Neural cell (in vitro differentiated cells): ENCODE measurements around the gene ANKRD13B. TPM values are rescaled to one million over a fixed set of nuclear protein-coding genes. Genes with fewer than 3 reads are reported as not detected.
A peak's percentile ranks its signal among the peaks of the same experiment; 100 is the strongest.

Experiments
- H2AFZ ChIP-seq: fragments of 200-600, 300-800 bp; sonication (generic), shearing (Covaris generic); 2 replicates; pipeline ENCODE4 v1.6.0; 2014; ENCODE audit warnings: low read depth, mild to moderate bottlenecking, antibody characterized with exemption, low read length, moderate library complexity
- H3F3A ChIP-seq: fragments of 200-600 bp; shearing (Covaris generic); 2 replicates; pipeline ENCODE4 v1.6.1; 2016; ENCODE audit warnings: mild to moderate bottlenecking, moderate library complexity, mixed read lengths, antibody characterized with exemption, low read length; ENCODE audit not compliant: insufficient read depth, poor library complexity, severe bottlenecking
- H3K27ac ChIP-seq: fragments of 200-600, 300-800 bp; sonication (generic), shearing (Covaris generic); 2 replicates; pipeline ENCODE4 v1.5.1; 2014; ENCODE audit warnings: mild to moderate bottlenecking, low read length, moderate library complexity
- H3K27me3 ChIP-seq: fragments of 300-800, 200-600 bp; sonication (generic), shearing (Covaris generic); 2 replicates; pipeline ENCODE4 v1.6.0; 2014; ENCODE audit warnings: mild to moderate bottlenecking, low read depth, low read length, moderate library complexity; ENCODE audit not compliant: insufficient read depth
- H3K36me3 ChIP-seq: fragments of 300-800, 200-600 bp; sonication (generic), shearing (Covaris generic); 2 replicates; pipeline ENCODE4 v1.5.1; 2014; ENCODE audit warnings: mild to moderate bottlenecking, antibody characterized with exemption, low read length, moderate library complexity; ENCODE audit not compliant: insufficient read depth
- H3K4me2 ChIP-seq: fragments of 300-800, 200-600 bp; sonication (generic), shearing (Covaris generic); 2 replicates; pipeline ENCODE4 v1.6.0; 2014; ENCODE audit warnings: mild to moderate bottlenecking, low read length
- H3K4me3 ChIP-seq: fragments of 300-800, 200-600 bp; sonication (generic), shearing (Covaris generic); 2 replicates; pipeline ENCODE4 v1.5.1; 2014; ENCODE audit warnings: mild to moderate bottlenecking, low read length, moderate library complexity
- H3K79me2 ChIP-seq: fragments of 200-600 bp; shearing (Covaris generic); replicated peaks from 2 replicates; pipeline ENCODE4 v1.6.0; 2014; ENCODE audit warnings: mild to moderate bottlenecking, low read length, moderate library complexity; ENCODE audit not compliant: insufficient read depth
- H3K9ac ChIP-seq: fragments of 300-800, 200-600 bp; sonication (generic), shearing (Covaris generic); 2 replicates; pipeline ENCODE4 v1.6.1; 2016; ENCODE audit warnings: mild to moderate bottlenecking, low read length, mixed read lengths
- H3K9me2 ChIP-seq: fragments of 200-600 bp; shearing (Covaris generic); 2 replicates; pipeline ENCODE4 v1.6.1; 2016; ENCODE audit warnings: mild to moderate bottlenecking, low read length, mixed read lengths; ENCODE audit not compliant: insufficient read depth
- H3K9me3 ChIP-seq: fragments of 200-600, 300-800 bp; sonication (generic), shearing (Covaris generic); 2 replicates; pipeline ENCODE4 v1.6.1; 2016; ENCODE audit warnings: mild to moderate bottlenecking, mixed run types, low read length, moderate library complexity, mixed read lengths
- H4K20me1 ChIP-seq: fragments of 200-600 bp; shearing (Covaris generic); 2 replicates; pipeline ENCODE4 v1.6.1; 2016; ENCODE audit warnings: mild to moderate bottlenecking, mixed run types; ENCODE audit not compliant: insufficient read depth
- CTCF ChIP-seq: fragments of 450-650 bp; IDR thresholded peaks from 2 replicates; pipeline ENCODE4 v1.5.1; 2014; ENCODE audit warnings: antibody characterized with exemption, mild to moderate bottlenecking, moderate library complexity; ENCODE audit not compliant: poor library complexity, severe bottlenecking
- EP300 ChIP-seq: fragments of 450-650 bp; conservative IDR thresholded peaks from 2 replicates; pipeline ENCODE4 v1.6.1; 2014; ENCODE audit warnings: antibody characterized with exemption, mild to moderate bottlenecking, moderate library complexity; ENCODE audit not compliant: poor library complexity, severe bottlenecking
- EZH2 ChIP-seq: fragments of 200-600, 300-800 bp; shearing (Covaris generic), sonication (generic); IDR thresholded peaks from 2 replicates; pipeline ENCODE4 v1.6.1; 2014; ENCODE audit warnings: antibody characterized with exemption, low read length, borderline replicate concordance, mild to moderate bottlenecking; ENCODE audit not compliant: insufficient read depth, poor library complexity, severe bottlenecking
- MXI1 ChIP-seq: fragments of 450-650 bp; conservative IDR thresholded peaks from 2 replicates; pipeline ENCODE4 v1.6.1; 2014; ENCODE audit warnings: antibody characterized with exemption, mild to moderate bottlenecking; ENCODE audit not compliant: poor library complexity, severe bottlenecking
- POLR2AphosphoS5 ChIP-seq: IDR thresholded peaks from 2 replicates; pipeline ENCODE4 v1.6.1; 2012
- RAD21 ChIP-seq: fragments of 450-650 bp; conservative IDR thresholded peaks from 2 replicates; pipeline ENCODE4 v1.6.1; 2014; ENCODE audit warnings: antibody characterized with exemption, mild to moderate bottlenecking, moderate library complexity
- REST ChIP-seq: IDR thresholded peaks from 2 replicates; pipeline ENCODE4 v1.6.1; 2012; ENCODE audit warnings: borderline replicate concordance
- SMC3 ChIP-seq: fragments of 450-650 bp; conservative IDR thresholded peaks from 2 replicates; pipeline ENCODE4 v1.6.1; 2014; ENCODE audit warnings: antibody characterized with exemption, mild to moderate bottlenecking, moderate library complexity; ENCODE audit not compliant: poor library complexity
- TAF1 ChIP-seq: IDR thresholded peaks from 2 replicates; pipeline ENCODE4 v1.6.1; 2012; ENCODE audit warnings: low read depth
- polyA plus RNA-seq: library from polyadenylated mRNA; depleted of rRNA; stranded (reverse); fragments of >200 nt; gene quantifications from 2 replicates; pipeline ENCODE4 v1.2.3, GENCODE V29; 2014

The ANKRD13B gene
- polyA plus RNA-seq, 1 donor from 2014 or later, result 35.0 TPM

- Histone ChIP-seq H3K27me3 (peaks cover 44% of the 10 kb centered on the region), H3K9me3 (no peaks in the 10 kb centered on the region), H3K4me2 (no peak overlapping the region), H3K27ac (no peak overlapping the region), H3K9ac (no peak overlapping the region), H3K4me3 (peak overlapping the region; percentile 48), H3K79me2 (no peaks in the 10 kb centered on the region), H3F3A (no peaks in the 10 kb centered on the region), H4K20me1 (no peaks in the 10 kb centered on the region), H2AFZ (no peak overlapping the region), H3K36me3 (no peaks in the 10 kb centered on the region), H3K9me2 (no peaks in the 10 kb centered on the region)
- TF ChIP-seq TAF1, result no peak
- TF ChIP-seq POLR2AphosphoS5, result peak; percentile 89
- TF ChIP-seq EP300, result peak; percentile 52
- TF ChIP-seq CTCF, result peak; percentile 26
Observed at GRCh38 chr17:29565643-29566472, 27.1 kb upstream of the ANKRD13B start.

GRCh38 chr17:29566473-29567303 is 26.2 kb upstream of the ANKRD13B start, which contains the start of gene ABHD15:
ABHD15 (minus strand) TSS chr17:29567037; CDS start chr17:29566966, 71 bp downstream.
- no peaks in the 10 kb centered on the region for H3K9me2 ChIP-seq
- H4K20me1 ChIP-seq, result no peaks in the 10 kb centered on the region
- peak within 1 kb of the TSS; percentile 34 for H3K9ac ChIP-seq
- H3K4me3 ChIP-seq, result peak within 1 kb of the TSS; percentile 84
- H3K79me2 ChIP-seq, result no peaks in the 10 kb centered on the region
- H3F3A ChIP-seq, result no peaks in the 10 kb centered on the region
- peaks cover 44% of the 10 kb centered on the region for H3K27me3 ChIP-seq
- peak within 1 kb of the TSS; percentile 58 for H3K4me2 ChIP-seq
- no peaks in the 10 kb centered on the region for H3K36me3 ChIP-seq
- no peak within 1 kb of the TSS for H2AFZ ChIP-seq
- TF ChIP-seq EZH2 (no peak), CTCF (no peak), REST (no peak), TAF1 (no peak), RAD21 (no peak), SMC3 (no peak), MXI1 (no peak), EP300 (no peak), POLR2AphosphoS5 (no peak)
- H3K27ac ChIP-seq, result no peak within 1 kb of the TSS
- no peaks in the 10 kb centered on the region for H3K9me3 ChIP-seq
